ENCODE results near the gene CCDC137. TPM values are rescaled to one million over a fixed set of nuclear protein-coding genes. Genes with fewer than 3 reads are reported as not detected.
A peak's percentile ranks its signal among the peaks of the same experiment; 100 is the strongest.

Gene CCDC137
- total RNA-seq, 2 experiments from 2014 or later = 54.8 to 63.3 TPM

DNA sequence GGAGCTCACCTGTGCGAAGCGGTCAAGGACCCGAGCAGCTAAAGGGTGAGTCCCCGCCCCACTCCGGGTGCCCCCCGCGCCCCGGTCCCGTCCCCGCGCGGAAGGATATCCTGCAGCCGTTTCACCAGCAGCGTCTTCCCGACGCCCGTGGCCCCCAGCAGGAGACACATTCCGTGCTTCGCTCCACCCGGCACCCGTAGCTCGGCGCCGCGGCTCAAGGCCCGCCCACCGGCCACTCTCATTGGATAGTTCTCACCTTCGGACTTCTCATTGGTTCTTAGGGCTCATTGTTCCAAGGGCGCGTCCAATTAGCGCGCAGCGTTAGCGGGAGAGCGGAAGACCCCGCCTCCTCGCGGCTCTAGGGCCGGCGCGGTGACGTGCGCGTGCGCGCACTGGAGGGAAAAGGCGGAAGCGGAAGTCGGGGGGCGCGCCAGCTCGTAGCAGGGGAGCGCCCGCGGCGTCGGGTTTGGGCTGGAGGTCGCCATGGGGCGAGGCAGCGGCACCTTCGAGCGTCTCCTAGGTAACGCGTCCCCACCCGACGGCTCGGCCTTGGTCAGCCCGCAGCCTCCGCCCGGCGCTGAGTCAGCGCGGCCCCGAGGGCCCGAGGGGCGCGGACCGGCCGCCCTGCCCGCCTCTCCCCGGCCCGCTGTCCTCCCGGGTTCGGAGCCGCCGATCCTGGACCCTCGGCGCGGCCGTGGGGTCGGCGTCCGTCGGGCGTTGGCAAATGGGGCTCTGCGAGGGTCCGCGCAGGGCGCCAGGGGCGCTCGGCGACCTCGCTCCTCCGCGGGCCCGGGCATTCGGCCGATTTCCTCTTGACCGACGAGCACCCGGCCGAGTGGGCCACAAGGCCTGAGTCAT is 17.3 kb downstream of the CCDC137 start, which contains the start of the genes ARL16 and HGS:
Gene ARL16, minus strand, starts transcription at position 214 of the 858 bp plus-strand sequence. Its CDS starts 44 bp downstream, at position 170.
Gene HGS, plus strand, starts transcription at position 428 of the 858 bp plus-strand sequence. Its CDS starts 56 bp downstream, at position 484.
- peak; percentile 98 for DNase-seq
- no peaks in the 10 kb centered on the region for H3K9me3 Mint-ChIP-seq
- H3K27me3 Mint-ChIP-seq = no peaks in the 10 kb centered on the region

DNA sequence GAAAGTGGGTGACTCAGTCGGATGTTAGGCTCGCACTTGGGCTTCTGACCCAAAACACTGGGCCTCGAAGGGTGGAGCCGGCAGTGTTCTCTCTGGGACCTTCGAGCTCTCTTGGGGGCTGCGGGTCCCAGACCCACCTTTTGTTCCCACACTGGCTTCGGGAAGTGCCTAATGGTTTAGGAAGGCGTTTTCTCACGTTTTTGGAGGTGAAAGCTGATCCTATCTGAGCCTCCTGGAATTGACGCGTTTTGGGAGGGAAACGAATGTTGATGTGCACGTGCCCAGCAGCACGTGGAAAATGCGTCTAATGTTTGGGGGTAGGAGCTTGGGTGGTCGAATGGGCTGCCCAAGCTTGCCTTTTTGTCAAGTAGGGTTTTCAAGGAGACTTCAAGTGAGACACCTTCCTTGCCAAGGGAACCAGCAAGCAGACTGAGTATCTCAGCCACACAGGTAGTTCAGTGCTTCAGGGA is 17.9 kb downstream of the CCDC137 start:
- no peaks in the 10 kb centered on the region for H3K27me3 Mint-ChIP-seq
- no peaks in the 10 kb centered on the region for H3K9me3 Mint-ChIP-seq
- H3K4me3 Mint-ChIP-seq = peak overlapping the region; percentile 92
- peaks cover 23% of the 10 kb centered on the region for H3K4me1 Mint-ChIP-seq
- peak overlapping the region; percentile 83 for H3K27ac Mint-ChIP-seq
- H3K36me3 Mint-ChIP-seq = peaks cover 27% of the 10 kb centered on the region
- DNase-seq = no peak

More for the DNA sequence above, 17.3 kb downstream of the CCDC137 start, which contains the start of the genes ARL16 and HGS:
- Mint-ChIP-seq H3K4me3 (peak within 1 kb of the TSS; percentile 92), H3K27ac (peak within 1 kb of the TSS; percentile 83), H3K36me3 (peaks cover 23% of the 10 kb centered on the region), H3K4me1 (peaks cover 23% of the 10 kb centered on the region)

DNA sequence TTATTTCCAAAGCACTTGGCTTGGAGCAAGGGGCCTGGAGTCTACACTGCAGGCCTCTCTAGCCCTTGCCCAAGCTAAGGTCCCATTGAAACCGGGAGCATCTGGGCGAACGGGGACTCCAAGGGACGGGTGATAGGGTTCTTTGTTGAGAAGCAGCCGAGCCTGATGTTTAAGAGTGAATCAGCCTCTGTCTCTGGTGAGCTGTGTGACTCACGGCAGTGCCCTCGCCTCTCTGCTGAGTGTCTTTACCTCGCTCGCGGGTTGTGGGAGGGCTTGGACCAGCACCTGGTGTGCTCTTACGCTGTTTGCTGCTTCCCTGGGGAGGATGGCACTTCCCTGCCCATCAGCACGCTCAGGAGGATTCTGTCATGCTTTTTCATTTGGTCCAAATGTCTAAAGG is 18.6 kb downstream of the CCDC137 start:
- peaks cover 29% of the 10 kb centered on the region for H3K36me3 Mint-ChIP-seq
- DNase-seq = peak; percentile 58
- peak overlapping the region; percentile 92 for H3K4me3 Mint-ChIP-seq
- peaks cover 23% of the 10 kb centered on the region for H3K4me1 Mint-ChIP-seq
- H3K27me3 Mint-ChIP-seq = no peaks in the 10 kb centered on the region
- peak overlapping the region; percentile 83 for H3K27ac Mint-ChIP-seq
- no peaks in the 10 kb centered on the region for H3K9me3 Mint-ChIP-seq

DNA sequence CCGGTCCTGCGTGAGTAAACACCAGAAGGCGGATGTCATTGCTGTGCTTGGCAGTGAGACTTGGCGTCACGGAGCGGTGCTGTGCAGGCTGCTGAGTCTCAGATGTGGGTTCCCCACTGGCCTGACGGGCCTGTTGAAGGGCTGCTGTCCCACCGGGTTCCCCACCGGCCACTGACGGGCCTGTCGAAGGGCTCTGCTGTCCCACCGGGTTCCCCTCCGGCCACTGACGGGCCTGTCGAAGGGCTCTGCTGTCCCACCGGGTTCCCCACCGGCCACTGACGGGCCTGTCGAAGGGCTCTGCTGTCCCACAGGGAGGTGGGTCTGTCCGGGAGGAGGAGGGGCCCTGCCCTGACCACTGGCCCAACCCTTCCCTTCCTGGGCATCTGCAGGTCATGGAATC is 20.1 kb downstream of the CCDC137 start:
- DNase-seq = no peak

DNA sequence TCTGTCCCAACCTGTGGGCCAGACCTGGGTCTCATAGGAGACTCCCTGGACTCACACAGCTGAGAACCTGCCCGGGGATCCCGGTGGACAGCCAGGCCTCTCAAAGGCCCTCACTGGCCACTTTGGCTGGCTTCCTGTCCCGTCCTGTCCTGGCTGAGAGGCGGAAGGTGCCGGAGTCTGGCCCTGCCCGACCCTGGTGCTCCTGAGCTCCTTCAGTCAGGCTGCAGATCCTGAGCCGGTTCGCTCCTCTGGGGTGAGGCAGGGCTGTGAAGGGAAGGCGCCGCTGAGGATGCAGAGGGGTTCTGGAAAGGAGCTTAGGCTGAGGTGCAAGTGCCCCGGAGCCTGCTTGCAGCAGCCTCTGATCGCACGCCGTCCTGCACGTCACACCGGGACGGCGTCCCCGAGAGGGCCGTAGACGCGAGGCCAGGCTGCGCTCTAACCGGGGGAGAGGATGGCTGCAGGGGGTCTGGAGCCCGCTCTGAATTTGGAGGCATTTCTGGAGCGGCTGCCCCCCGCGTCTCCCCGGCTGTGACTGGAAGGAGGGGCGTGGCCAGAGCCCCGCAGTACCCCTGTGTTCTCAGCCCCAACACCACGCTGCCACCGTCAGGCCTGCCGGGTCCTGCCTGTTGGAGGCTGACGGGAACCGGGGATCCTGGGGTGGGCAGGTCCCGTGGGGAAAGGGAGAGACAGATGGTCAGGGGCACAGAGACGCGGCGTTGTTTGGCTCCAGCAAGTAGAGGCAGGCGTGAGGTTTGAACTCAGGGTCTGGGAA is 21.4 kb downstream of the CCDC137 start:
- H3K27me3 Mint-ChIP-seq = no peaks in the 10 kb centered on the region
- no peaks in the 10 kb centered on the region for H3K9me3 Mint-ChIP-seq
- peaks cover 17% of the 10 kb centered on the region for H3K4me1 Mint-ChIP-seq
- no peak for DNase-seq
- no peak overlapping the region for H3K4me3 Mint-ChIP-seq
- peaks cover 25% of the 10 kb centered on the region for H3K36me3 Mint-ChIP-seq
- no peak overlapping the region for H3K27ac Mint-ChIP-seq

More for the DNA sequence above, 20.1 kb downstream of the CCDC137 start:
- Mint-ChIP-seq H3K27me3 (no peaks in the 10 kb centered on the region), H3K9me3 (no peaks in the 10 kb centered on the region), H3K4me1 (peaks cover 23% of the 10 kb centered on the region), H3K4me3 (no peak overlapping the region), H3K27ac (no peak overlapping the region), H3K36me3 (peaks cover 26% of the 10 kb centered on the region)

DNA sequence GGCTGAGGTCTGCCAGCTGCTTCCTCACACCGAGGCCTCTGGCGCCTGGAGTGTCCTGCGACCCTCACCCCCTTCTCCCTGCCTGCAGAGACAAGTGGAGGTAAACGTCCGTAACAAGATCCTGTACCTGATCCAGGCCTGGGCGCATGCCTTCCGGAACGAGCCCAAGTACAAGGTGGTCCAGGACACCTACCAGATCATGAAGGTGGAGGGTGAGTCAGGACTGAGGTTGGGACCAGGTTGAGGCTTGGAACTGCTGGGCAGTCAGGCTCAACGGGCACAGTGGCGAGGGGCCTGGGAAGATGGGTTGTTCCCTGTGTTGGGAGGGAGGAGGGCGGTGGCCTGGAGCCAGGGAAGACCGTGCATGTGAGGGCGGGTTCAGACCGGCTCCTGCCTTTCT is 22.1 kb downstream of the CCDC137 start:
- no peaks in the 10 kb centered on the region for H3K27me3 Mint-ChIP-seq
- peaks cover 25% of the 10 kb centered on the region for H3K36me3 Mint-ChIP-seq
- H3K27ac Mint-ChIP-seq = no peak overlapping the region
- no peak for DNase-seq
- H3K4me1 Mint-ChIP-seq = peaks cover 17% of the 10 kb centered on the region
- H3K4me3 Mint-ChIP-seq = no peak overlapping the region
- H3K9me3 Mint-ChIP-seq = no peaks in the 10 kb centered on the region

DNA sequence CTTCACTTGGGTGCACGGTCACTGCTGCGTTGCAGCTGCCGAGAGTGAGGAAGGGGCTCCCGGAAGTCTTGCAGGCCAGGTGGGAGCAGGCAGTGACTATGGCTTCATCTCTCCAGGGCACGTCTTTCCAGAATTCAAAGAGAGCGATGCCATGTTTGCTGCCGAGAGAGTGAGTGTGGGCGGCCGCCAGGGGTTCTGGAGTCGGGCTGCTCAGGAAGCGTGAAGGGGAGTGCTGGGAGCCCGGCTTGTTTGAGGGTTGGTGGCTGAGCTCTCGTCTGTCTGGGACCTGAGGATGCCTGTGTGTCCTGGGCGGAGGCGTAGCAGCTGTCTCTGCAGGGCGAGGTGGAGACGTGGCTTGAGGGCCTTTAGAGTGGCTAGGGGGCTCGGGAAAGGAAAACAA is 23.5 kb downstream of the CCDC137 start:
- Mint-ChIP-seq H3K36me3 (peaks cover 19% of the 10 kb centered on the region), H3K27ac (no peak overlapping the region), H3K27me3 (no peaks in the 10 kb centered on the region), H3K9me3 (no peaks in the 10 kb centered on the region), H3K4me3 (no peak overlapping the region), H3K4me1 (peaks cover 10% of the 10 kb centered on the region)
- DNase-seq = no peak

DNA sequence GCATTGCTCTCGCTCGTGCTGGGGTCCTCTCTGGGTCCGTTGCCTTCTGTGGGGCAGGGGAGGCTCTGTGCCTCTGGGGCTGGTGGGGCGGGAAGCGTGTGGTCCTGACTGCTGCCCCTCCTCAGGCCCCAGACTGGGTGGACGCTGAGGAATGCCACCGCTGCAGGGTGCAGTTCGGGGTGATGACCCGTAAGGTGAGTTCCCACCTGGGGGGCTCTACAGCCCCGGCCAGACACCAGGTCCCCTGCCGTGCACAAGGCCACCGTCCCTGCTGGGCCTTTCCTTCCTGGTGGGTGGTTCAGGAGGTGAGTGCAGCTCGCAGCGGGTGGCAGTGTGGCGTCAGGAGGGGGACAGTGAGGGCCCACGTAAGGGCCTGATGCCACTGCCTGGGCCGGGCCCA is 24.0 kb downstream of the CCDC137 start:
- no peak for DNase-seq
- Mint-ChIP-seq H3K27ac (no peak overlapping the region), H3K9me3 (no peaks in the 10 kb centered on the region), H3K4me1 (peaks cover 6% of the 10 kb centered on the region), H3K36me3 (peaks cover 19% of the 10 kb centered on the region), H3K27me3 (no peaks in the 10 kb centered on the region), H3K4me3 (no peak overlapping the region)

DNA sequence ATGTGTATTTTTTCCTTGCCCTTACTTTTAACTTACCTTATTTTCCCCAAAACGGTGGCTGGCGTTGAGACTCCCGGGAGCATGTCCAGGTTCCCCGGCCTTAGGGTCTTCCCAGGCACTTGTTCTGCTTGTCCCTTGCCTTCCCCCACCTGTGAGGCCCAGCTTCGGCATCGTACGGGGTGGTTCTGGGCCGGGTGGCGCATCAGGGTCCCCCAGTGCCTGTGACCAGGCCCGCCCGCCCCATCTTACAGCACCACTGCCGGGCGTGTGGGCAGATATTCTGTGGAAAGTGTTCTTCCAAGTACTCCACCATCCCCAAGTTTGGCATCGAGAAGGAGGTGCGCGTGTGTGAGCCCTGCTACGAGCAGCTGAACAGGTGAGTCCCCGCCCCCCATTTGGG is 24.7 kb downstream of the CCDC137 start:
- no peak overlapping the region for H3K27ac Mint-ChIP-seq
- peaks cover 2% of the 10 kb centered on the region for H3K4me1 Mint-ChIP-seq
- H3K4me3 Mint-ChIP-seq = no peak overlapping the region
- H3K36me3 Mint-ChIP-seq = peaks cover 18% of the 10 kb centered on the region
- H3K27me3 Mint-ChIP-seq = no peaks in the 10 kb centered on the region
- H3K9me3 Mint-ChIP-seq = no peaks in the 10 kb centered on the region
- DNase-seq = no peak

DNA sequence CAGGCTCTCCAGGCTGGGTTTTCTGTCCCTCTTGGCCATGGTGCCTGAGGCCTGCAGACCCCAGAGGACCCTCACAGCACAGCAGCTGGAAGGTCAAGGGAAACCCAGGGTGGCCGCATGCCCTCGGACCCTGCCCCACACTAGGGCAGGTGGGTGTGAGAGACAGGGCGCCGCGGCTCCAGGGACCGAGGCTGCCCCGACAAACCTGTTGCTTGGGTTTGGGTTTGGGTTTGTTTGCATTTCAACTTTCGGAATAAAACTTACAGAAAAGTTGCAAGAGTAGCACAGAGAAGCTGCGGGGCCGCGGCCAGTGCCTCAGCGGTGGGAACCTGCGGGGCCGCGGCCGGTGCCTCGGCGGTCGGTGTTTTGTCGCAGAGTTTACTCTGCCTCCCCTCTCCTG is 25.1 kb downstream of the CCDC137 start:
- no peak overlapping the region for H3K27ac Mint-ChIP-seq
- H3K4me3 Mint-ChIP-seq = no peak overlapping the region
- no peaks in the 10 kb centered on the region for H3K27me3 Mint-ChIP-seq

DNA sequence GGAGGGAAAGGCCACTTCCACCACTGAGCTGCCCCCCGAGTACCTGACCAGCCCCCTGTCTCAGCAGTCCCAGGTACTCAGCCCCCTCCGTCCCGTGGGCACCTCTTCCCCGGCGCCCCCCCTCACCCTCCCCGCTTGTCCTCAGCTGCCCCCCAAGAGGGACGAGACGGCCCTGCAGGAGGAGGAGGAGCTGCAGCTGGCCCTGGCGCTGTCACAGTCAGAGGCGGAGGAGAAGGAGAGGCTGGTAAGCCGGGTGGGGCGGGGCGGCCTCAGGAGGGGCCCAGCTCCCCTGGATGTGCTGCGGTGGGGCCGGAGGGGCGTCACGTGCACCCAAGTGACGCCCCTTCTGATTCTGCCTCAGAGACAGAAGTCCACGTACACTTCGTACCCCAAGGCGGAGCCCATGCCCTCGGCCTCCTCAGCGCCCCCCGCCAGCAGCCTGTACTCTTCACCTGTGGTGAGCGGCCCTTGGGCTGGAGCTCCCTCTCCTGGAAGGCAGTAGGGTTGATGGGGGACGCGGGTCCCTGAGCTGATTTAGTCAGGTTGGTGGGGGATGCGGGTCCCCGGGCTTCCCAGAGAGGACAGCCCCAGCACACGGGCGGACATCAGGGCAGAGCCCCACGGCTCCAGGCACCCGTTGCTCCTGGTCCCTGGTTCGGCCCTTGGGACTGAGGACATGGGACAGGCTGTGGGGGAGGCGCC is 27.1 kb downstream of the CCDC137 start:
- Mint-ChIP-seq H3K4me1 (no peaks in the 10 kb centered on the region), H3K27me3 (no peaks in the 10 kb centered on the region), H3K9me3 (no peaks in the 10 kb centered on the region), H3K27ac (no peak overlapping the region), H3K4me3 (no peak overlapping the region), H3K36me3 (peaks cover 16% of the 10 kb centered on the region)
- no peak for DNase-seq

More for the DNA sequence above, 25.1 kb downstream of the CCDC137 start:
- no peak for DNase-seq
- H3K36me3 Mint-ChIP-seq = peaks cover 15% of the 10 kb centered on the region
- no peaks in the 10 kb centered on the region for H3K4me1 Mint-ChIP-seq
- H3K9me3 Mint-ChIP-seq = no peaks in the 10 kb centered on the region

DNA sequence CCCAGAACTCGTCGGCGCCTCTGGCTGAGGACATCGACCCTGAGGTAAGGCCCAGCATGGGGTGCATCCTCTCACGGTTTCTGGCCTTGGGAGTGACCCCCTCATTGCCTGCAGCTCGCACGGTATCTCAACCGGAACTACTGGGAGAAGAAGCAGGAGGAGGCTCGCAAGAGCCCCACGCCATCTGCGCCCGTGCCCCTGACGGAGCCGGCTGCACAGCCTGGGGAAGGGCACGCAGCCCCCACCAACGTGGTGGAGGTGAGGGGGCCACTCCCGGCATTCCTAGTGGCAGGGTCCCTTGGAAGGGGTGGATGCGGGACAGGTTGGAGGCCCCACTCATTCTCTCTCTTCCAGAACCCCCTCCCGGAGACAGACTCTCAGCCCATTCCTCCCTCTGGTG is 28.3 kb downstream of the CCDC137 start:
- H3K9me3 Mint-ChIP-seq = no peaks in the 10 kb centered on the region
- H3K4me3 Mint-ChIP-seq = no peak overlapping the region
- no peaks in the 10 kb centered on the region for H3K27me3 Mint-ChIP-seq
- no peak overlapping the region for H3K27ac Mint-ChIP-seq
- H3K4me1 Mint-ChIP-seq = no peaks in the 10 kb centered on the region
- peaks cover 12% of the 10 kb centered on the region for H3K36me3 Mint-ChIP-seq
- no peak for DNase-seq

DNA sequence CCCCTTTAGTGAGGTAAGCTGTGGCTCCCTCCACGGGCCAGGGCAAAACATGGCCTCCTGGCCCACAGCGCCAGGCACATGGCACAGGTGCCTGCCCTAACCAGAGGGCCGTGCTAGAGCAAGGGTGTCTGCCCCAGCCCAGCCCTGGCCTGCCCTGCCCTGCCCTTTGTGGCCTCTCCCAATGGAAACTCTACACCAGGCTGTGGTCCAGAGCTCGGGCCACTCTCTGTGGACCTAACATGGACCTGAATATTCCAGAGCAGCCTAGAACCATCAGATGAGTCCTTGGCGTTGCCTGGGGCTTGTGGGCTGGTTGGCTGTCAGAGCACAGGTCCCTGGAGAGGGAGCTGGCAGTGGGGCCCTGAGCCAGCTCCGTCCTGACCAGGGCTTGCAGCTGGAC is 28.7 kb downstream of the CCDC137 start:
- no peaks in the 10 kb centered on the region for H3K27me3 Mint-ChIP-seq
- DNase-seq = no peak
- no peak overlapping the region for H3K27ac Mint-ChIP-seq
- no peaks in the 10 kb centered on the region for H3K9me3 Mint-ChIP-seq
- no peaks in the 10 kb centered on the region for H3K4me1 Mint-ChIP-seq
- H3K4me3 Mint-ChIP-seq = no peak overlapping the region
- peaks cover 12% of the 10 kb centered on the region for H3K36me3 Mint-ChIP-seq

DNA sequence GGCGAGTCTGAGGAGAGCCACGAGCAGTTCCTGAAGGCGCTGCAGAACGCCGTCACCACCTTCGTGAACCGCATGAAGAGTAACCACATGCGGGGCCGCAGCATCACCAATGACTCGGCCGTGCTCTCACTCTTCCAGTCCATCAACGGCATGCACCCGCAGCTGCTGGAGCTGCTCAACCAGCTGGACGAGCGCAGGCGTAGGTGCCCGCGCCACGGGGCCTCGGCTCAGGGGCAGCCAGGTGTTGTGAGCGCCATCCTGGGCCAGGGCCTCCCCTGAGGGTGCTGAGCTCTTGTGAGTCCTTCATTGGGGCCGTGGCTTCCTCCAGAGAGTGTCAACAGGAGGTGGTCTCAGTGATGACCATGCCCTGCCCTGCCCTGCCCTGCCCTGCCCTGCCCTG is 29.3 kb downstream of the CCDC137 start:
- Mint-ChIP-seq H3K4me3 (no peak overlapping the region), H3K4me1 (peaks cover 3% of the 10 kb centered on the region), H3K9me3 (no peaks in the 10 kb centered on the region), H3K36me3 (peaks cover 12% of the 10 kb centered on the region), H3K27ac (no peak overlapping the region), H3K27me3 (no peaks in the 10 kb centered on the region)
- no peak for DNase-seq
